ENCODE data around the gene TOM1.
"Not testable (repeated sequence)": the region's sequence is repeated elsewhere in the genome, so short reads cannot be mapped to it uniquely, and the experiment has no call there.

TOM1 gene

DNA sequence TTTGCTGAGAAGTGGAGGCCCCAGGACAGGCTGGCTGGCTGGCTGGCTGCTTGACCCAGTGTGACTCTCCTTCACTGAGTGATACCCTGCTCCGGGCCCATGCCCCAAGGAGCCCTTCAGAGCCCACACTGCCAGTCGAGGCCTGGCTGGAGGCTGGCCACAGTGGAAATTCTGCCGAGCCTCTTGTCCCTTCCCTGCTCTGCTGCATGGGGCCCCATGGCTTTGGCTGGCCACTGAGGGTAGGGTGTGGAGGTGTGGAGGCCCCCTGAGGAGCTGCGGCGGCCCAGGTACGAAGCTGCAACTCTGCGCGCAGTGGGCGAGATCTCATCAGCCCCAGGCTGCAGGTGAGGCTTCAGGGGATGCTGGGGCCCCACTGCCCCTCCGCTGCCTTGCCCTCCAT lies 47.8 kb downstream of the TOM1 start:
- DNase-seq = no peak

DNA sequence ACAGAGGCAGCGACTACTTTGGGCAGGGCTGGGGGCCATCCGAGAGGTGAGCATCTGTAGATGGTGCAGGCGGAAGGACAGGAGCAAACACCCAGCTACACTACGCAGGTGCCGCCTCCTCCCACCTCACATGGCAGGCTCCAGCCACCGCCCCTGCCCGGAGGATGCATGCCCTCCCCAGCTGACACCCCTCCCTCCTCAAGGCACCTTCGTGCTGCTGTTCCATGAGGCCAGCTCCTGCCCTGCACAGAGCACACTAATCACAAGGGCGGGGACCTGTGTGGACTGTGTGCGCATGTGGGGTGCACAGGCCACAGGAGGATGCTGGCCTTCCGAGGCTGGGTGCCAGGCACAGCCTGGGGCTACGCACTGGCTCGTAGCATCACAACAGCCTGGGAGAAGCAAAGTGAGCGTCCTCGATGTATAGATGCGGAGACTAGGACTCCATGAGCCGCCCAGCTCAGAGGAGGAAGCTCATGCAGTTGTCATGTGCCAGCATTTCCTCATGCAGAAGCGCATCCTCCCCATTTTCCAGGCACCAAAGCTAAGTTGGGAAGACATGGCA lies 48.4 kb downstream of the TOM1 start:
- DNase-seq = no peak

DNA sequence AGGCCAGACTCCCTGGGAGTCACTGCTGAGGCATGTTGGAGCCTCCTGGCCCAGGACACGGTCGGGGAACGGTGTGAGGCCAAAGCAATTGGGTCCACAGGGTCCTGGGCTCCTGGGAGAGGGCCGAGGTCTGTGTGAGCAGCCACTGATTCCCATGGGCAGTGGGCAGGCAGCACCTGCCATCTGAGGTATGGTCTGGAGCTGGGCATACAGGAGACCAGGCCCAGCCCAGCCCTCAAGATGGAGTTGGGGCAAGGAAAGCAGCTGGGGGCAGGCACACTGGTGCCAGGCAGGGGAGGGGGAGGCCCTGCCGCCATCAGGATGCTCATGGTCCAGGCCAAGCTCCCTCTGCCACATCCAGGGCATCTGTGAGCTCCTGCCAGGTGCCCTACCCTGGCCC lies 49.0 kb downstream of the TOM1 start:
- DNase-seq = no peak

DNA sequence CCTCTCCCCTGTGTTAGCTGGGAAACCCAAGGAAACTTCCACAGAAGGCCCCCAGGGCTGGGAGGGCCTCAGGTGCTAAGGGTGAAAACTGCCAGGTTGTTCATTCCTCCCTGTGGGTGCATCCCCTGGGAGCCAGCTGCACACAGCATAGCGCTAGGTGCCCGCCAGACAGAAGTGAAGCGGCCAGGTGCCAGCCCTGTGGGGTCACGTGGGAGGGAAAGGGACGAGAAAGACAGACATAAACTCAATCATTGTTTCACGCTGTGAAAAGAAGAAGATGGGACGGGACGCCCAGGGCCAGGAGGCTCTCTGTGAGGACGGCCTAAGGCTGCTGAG lies 49.6 kb downstream of the TOM1 start:
- DNase-seq = no peak

DNA sequence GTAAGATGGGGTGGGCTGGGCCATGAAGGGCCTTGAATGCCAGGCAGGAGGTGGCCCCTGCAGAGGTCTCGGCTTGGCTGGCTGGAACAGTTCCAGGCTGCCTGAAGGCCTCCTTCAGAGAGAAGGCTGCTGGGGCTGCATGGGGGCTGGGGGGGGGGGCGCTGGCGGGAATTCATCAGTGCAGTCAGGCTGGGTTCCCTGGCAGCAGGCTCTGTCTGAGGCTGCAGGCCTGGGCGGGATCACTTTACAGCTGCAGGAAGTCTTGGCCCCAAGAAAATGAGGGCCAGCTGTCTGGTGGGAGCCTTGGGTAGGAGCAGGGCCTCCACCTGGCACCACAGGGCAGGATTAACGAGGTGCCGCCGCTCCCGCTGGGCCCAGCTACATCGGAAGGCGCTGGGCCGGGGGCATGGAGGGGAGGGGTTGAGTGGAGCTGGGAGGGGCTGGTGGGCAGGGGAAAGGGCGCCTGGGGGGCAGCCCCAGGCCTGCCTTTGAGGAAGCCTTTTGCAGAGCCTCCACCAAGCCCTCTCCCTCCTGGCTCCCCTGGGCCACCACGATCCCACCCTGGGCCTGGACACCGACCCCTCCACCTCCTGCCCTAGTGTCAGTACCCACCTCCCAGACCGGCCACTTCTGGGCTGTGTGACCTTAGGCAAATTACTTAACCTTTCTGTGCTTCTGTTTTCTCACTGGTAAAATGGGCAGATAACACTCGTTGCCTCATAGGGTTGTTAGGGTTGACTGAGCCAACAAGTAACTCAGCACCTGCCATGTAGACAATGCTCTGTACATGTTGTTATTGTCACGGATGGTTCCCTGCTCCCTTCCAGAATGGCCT lies 50.2 kb downstream of the TOM1 start:
- DNase-seq = no peak

DNA sequence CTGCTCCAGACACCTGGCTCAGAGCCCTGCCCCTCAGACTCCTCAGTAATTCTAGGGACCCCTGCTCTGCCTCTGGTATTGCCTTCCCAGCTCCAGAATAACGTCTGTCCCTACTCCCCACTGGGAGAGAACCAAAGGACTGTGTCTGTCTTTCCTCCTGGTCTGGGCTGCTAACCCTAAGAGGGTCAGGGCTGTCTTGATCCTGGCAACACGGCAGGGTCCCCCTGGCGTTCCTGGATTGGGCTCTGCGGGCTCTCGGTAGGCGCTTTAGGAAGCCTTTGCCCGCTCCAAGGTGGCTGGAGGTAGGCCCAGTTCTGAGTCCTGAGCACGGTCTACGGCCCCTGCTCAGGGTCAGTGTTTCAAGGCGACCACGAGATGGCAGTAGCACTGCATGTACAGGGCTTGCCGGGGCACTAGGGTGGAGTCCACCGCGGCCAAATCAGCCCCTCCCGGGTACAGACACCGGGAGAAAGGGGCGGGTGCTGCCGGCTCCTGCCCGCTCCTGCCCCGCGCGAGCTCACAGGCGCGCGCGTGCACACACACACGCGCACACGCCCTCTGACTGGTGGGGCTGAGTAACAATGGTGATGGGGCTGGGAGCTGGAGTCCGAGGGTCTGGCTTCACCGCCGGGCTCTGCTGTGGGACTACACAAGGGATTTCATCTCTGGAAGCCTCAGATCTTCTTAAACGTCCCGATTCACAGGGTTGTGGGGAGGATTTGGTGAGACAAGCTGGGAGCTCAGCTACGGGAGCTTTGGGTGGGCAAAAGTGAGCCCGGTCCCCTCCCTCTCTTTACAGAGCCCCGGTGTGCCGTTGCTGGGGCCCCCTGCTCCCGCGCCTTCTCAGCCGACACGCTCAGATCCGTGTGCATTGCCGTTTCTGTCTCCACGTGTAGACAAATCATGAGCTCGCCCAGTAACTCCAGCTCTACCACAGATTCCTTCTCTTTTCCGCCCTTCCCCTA lies 51.1 kb downstream of the TOM1 start:
- peak; percentile 94 for DNase-seq

DNA sequence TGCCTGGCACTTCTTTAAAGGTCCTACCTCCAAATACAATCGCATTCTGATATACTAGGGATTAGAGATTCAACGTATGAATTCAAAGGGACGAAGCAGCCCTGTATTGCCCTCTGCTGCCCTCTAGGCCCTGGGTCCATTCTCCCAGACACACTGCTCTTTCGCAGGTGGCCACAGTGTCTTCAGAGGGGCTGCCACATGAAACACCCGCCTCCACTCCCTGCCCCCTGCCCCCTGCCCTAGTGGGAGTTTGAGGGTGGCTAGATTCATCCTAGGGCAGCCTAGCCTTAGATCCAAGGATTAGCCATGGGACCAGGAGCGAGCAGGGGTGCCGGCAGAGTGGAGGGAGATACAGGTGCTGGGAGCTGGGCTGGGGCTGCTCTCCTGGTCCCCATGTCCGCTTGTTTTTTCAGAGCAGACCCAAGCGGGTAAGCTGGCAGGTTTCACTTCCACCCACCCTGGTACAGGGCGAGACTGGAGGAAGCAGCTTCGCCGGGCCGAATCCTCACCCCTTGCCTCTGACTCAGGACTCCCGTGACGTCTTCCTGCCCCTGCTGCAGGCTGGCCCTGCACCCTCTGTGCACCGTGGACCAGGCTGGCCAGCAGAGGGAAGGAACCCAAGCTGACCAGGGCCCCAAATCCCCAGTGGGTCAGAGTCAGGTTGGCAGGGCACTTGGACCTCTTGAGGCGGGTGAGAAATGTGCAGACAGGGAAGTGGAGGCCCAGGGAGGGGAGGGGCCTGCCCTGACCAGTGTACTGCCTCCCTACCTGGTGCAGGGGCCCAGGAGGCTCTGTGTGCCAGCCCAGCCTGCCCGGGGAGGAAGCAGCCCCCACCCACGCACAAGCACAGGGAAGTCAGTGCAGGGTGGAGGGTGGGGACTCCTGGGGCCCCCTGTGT lies 52.8 kb downstream of the TOM1 start:
- DNase-seq = peak; percentile 78

DNA sequence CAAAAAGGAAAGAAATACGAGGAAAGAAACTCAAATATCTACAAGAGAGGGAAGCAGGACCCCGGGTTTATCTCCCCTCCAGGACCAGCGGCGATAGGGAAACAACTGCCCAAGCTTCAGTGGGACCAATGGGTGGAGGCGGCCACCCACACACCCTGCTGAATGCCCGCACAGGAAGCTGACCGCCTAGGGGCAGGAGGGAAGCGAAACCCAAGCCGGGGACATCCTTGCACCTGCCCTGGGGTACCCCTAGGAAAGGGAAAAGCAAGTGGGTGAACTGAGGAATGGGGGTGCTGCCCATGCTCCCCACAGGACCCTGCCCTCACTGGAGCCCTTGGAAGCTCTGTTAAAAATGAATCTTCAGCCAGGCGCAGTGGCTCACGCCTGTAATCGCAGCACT lies 53.6 kb downstream of the TOM1 start:
- no peak for DNase-seq

DNA sequence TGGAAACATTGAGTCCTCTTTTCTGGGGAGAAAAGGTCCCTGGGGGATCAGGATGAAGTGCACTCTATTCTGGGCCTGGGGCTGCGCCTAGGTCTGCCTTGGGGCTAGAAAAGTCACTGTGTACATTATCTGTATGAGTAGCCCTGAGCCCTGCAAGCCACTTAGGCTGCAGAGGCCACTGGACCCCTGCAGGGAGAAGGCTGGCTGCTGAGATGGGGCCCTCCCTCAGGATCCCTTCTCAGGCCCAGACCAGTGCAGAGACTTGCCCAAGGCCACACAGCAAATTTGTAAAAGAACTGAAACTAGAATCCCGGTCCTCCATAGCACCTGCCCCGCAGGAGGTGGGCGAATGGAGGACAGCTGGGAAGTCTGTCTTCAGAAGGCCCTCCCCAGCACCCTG lies 54.4 kb downstream of the TOM1 start:
- DNase-seq = no peak

DNA sequence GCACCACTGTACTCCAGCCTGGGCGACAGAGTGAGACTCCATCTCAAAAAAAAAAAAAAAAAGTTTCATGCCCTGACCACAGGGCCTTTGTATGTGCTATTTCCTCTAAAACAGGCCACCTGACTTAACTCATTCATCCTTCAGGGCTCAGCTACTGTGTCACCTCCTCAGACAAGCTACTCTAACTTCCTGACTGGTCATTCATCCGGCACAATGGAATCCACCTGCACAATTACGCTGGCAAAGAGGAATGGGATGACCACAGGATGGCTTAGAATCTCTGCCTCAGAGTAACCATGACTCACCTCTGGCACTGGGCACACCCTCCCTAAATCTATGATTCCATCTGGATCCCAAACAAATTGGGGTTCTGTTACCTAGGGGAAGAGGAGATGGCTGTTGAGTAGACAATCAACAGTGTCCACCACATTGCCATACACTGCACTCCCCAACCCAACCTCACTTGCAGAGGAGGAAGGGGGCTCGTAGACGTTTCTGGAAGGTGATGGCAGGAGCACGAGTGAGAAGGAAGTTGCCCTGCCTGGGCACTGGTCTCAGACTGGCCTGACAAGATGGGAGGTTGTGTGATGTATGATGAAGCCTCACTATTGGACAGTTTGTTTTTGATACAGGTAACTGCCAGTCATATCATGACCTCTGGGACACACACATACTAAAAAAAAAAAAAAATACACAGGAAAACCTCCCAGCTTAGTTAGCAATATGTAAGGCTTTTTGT lies 58.4 kb downstream of the TOM1 start:
- DNase-seq = no peak

DNA sequence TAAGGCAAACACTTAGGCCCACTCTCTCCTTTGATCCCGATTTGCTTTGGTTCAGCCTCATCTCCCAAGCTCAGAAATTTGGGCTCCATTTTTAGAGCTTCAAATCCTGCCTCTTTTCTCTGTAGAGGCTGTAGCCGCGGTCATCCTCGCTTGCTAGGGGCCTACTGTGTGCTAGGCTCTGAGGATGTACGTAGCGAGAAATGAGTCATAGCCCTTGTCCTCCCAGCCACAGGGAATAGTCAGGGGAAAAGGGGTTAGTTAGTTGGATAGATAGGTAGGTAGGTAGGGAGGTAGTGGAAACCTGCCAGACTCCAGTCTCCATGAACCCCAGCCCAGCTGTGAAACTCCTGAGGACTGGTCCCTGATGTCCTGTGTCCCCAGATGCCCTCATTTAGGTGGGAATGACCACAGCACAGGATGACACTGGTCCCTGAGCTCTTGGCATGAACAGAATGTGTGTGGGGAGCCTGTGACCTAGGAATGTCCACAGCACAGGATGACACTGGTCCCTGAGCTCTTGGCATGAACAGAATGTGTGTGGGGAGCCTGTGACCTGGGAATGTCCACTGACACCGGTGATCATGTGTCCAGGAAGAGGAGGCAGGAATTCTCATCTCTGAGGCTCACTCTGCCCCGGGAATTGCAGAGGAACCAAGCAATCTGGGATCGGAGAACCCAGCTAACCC lies 59.8 kb downstream of the TOM1 start:
- DNase-seq = no peak

DNA sequence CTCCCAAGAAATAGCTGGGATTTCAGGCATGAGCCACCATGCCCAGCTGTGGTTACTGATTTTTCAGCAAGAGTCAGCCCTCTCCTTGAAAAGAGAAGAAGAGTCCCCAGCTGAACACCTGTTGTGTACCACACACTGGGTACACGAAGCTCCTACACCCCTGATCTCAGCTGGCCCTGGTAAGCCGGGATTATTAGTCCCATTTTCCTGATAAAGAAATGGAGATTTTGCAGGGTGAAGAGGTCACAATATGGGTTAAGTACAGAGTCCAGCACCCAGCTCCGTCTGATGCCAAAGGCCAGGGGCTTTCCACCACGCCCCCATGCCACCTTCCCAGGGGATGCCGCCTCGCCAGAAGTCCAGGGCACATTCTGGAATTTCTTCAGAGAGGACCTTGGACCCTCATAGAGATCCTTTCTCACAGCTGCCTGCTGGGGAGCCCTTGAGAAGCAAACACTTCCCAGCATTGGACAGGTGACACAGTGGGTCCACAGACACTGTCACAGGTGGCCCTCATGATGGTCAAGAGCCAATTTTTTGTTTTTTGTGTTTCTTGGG lies 61.4 kb downstream of the TOM1 start:
- DNase-seq = no peak

DNA sequence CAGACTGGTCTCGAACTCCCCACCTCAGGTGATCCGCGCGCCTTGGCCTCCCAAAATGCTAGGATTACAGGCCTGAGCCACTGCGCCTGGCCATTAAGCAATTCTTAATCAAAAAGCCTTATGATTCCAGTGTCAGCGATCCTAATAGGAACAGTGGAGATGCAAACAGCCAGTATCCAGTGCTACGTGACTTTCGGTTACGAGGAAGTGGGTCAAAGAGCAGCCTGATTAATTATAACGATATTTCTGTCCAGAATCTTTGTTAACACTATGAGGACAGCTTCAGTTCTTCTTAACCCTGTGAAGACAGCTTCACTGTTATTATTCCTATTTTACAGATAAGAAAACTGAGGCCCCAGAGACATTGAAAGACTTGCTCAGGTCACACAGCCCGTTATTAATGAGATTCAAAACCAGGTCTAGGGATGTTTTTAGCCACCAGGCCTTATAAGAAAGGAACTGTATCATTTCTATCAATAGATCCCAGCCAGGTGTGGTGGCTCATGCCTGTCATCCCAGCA lies 63.9 kb downstream of the TOM1 start:
- no peak for DNase-seq

DNA sequence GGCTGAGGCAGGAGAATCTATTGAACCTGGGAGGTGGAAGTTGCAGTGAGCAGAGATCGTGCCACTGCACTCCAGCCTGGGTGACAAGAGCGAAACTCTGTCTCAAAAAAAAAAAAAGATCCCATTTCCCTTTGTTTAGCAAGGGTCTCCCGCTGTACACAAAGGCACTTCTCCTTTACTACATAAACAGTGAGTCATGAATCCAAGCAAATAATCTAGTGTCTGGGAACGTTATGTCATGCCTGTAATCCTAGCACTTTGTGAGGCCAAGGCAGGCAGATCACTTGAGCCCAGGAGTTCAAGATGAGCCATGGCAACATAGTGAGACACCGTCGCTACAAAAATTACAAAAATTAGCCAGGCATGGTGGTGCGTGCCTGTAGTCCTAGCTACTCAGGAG lies 64.5 kb downstream of the TOM1 start:
- not testable (repeated sequence) for DNase-seq

DNA sequence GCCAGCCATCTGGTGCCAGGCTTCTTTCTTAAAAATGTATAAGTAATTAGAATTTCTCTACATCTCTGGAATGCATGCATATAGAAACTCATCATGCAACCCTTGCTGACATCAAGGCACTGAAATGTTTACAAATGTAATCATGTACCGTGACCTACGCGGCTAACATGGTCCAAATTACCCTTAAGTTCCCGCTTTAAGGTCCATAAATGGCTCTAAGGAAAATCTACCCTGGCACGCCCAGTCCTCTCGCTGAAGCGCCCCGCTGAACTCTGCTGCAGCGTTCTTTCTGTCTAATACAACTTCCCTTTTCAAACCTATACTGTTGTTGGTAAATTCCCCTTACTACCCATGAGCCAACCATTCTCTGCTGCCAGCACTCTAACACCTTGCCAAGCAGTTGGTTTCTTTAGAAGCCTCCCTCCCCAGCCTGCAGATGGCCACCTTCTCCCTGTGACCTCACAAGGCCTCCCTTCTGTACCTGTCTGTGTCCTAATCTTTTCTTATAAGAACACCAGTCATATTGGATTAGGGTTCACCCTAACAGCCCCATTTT lies 67.7 kb downstream of the TOM1 start:
- peak; percentile 59 for DNase-seq

DNA sequence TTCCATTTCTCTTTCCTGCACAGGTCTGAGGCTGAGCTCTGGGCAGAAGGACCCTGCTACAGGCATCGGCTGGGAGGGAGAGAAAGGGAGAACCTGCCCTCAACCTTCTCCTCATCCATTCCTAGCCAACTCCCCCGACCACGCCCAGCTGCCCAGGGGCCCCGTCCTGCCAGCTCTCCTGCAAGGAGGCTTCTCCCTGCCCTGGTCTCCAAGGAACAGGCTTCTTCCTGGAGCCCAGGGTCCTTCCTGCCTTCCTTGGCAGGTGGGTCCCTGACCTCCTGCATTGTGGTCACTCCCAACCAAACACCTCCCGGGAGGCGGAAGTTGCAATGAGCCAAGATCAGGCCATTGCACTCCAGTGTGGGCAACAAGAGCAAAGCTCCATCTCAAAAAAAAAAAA lies 68.7 kb downstream of the TOM1 start:
- DNase-seq = no peak

DNA sequence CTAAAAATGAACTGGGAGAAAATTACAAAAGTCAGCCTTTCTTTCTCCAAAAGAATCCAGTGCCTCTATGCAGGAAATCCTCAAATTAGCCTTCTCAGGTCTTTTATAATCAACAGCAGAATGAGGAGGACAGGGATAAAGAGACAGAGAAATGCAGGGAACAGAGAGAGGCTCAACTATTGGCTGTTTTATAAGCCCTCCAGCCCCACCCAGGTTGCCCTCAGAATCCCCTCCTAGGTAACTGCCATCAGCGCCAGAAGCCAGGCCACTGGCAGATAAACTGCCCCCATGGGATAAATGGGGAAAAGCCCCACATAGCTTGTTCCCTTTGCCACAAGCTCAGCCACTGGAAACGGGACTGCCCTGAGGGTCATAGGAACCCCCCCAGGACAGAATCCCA lies 70.3 kb downstream of the TOM1 start:
- DNase-seq = no peak

DNA sequence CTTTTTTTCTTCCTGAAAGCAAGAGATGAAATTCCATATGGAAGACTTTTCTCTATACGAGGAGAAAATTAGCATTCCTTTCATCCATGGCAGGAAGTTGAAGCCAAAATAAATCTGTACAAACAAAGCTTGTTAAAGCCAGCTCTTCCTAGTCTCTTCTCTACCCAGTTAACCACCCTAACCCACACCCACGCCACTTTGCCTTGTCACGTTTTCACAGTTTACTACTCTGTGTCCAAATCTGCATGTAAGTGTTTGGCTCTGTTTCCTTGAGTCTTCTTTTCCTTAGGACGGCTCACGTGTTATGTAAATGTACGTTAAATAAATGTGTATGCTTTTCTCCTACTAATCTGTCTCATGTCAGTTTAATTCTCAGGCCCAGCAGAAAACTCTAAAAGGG lies 74.1 kb downstream of the TOM1 start:
- no peak for DNase-seq

DNA sequence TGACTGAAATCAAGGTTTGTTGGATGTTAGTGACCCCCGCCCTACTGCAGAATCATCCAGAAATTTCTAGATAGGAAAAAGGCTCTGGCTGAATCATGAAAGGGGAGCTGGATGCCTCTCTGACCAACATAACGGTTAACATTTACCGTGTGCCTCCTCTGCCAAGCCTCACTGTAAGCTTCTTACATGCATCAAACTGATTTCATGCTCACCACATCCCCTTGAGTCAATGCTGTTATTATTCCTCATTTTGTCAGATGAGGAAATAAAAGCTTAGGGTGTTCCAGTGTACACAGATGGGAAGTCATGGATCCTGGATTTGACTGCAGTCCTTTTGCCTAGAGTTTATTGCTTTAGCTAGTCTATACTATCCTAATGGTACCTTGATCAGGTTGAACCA lies 75.3 kb downstream of the TOM1 start:
- peak; percentile 29 for DNase-seq

DNA sequence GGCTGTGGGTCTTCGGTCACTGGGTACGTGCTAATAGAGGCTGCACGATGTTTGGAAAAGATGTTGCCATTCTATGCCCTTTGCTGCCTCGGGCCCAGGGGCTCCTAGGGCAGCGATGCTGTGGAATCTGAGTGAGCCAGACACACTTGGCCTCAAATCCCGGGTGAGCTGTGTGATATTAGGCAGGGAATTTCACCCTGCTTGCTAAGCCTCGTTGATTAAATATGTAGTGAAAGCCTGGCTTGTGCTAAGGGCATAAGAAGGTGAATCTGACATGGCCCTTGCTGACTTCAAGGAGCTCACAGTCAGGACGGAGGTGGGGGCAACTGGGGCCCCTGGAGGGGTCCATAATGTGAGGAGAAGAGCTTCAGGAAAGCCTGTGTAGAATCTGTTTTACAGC lies 75.8 kb downstream of the TOM1 start:
- no peak for DNase-seq
